ENCODE data around the gene ZNF440.

- no peak for TF ChIP-seq CTCF (conservative IDR thresholded peaks at IDR 0.05; ENCODE audit: low read depth, low read length)
- TF ChIP-seq EZH2phosphoT487 (IDR thresholded peaks at IDR 0.05; ENCODE audit: borderline replicate concordance, low read length): no peak
Measured at GRCh38 chr19:11860721-11861120, 46.6 kb downstream of the ZNF440 start.

Measured in PC-3 (cell line).